Heart left ventricle (tissue), 13 donors: ENCODE data around the gene RALBP1.

Experiments
- CTCF ChIP-seq, 12 donors: fragments of 200-600 bp; sonication (generic) in 4 of 12; IDR thresholded peaks; one replicate each; pipeline versions ENCODE4 v1.5.0 to v1.8.0; 2018 to 2022; ENCODE audit warnings: antibody characterized with exemption in 12 of 12, mild to moderate bottlenecking in 5 of 12
- POLR2A ChIP-seq, 2 donors: fragments of 450-650 bp; IDR thresholded peaks; one replicate each; pipeline ENCODE4 v1.6.1; 2017; ENCODE audit warnings: antibody characterized with exemption in 2 of 2, mild to moderate bottlenecking in 2 of 2, moderate library complexity in 2 of 2
- donor health status: ischemic (EF 13 %, LVEDD 7.1; RV severe dilation, severe dysfunction).
- donor health status: DM: no; HTN: yes; CAD: no.
- donor health status: DM: no; HTN: no; CAD: no.
- donor health status: ischemic (EF 25% LVEDD 6.9; RV normal size, moderate dysfunction).
- donor health status: ischemic (EF 25% LVEDD 5.7; RV mildly dilated, moderate dysfunction).
- donor health status: ischemic (EF 35%, LVEDD 5.7; RV mildly dilated, moderate dysfunction).
- donor health status: nonischemic (EF 11% LVEDD 7.7; RV severe dilation, severe dysfunction).
- donor health status: DM: yes; HTN: yes; CAD: no.
- donor health status: PGD.
- donor health status: ischemic (EF 29% LVEDD 5.4; RV normal size, mild dysfunction).
- donor health status: nonischemic (EF 23%, LVEDD 6.1; RV moderate dilation, normal function).

- TF ChIP-seq CTCF (IDR thresholded peaks at IDR 0.05) (no peak), POLR2A (IDR thresholded peaks at IDR 0.05) (no peak)
Measured at GRCh38 chr18:9557250-9557943, 82.1 kb downstream of the RALBP1 start.
